H4 (cell line): Measurements from ENCODE around the gene RAB38. TPM values are rescaled to one million over a fixed set of nuclear protein-coding genes. Genes with fewer than 3 reads are reported as not detected.

Source experiments
- DNase-seq: peaks from one replicate; pipeline ENCODE4 v3.0.0-alpha.2; 2015; ENCODE audit warnings: low spot score
- total RNA-seq: library from RNA; depleted of rRNA; stranded (reverse); fragments of >200 nt; shearing (Covaris generic); gene quantifications from 2 replicates; pipeline ENCODE4 v1.2.3, GENCODE V29; 2014; rRNA removed

Gene RAB38
- 1.6 and 2.2 TPM in 2 replicates for total RNA-seq

GRCh38 chr11:88174709-88175568 lies at the start of gene RAB38:
Gene RAB38, minus strand, starts transcription at chr11:88175443. Its CDS starts 59 bp downstream, at chr11:88175384.
- peak; percentile 10 for DNase-seq

GRCh38 chr11:88213406-88213805 lies 38.2 kb upstream of the RAB38 start:
- DNase-seq, result no peak

GRCh38 chr11:88212300-88212699 lies 37.1 kb upstream of the RAB38 start:
- DNase-seq, result no peak

DNA sequence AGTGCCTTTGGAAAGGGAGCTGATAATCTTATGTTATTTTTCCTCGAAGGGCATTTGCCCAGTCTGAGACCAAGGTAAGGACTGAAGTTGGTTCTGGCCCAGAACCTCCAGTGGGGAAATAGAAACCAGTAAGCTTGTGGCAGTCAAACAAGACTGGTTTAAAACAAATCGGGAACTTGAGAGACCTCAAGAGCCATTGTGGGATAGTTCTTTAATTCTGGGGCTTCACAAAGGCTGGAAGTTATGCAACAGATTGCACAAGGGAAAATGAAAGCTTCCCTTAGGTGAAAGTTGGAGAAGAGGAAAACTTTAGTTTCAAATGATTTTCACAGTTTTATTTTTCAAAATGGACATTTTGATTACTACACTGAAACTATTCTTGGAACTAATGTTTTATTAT lies 33.5 kb upstream of the RAB38 start:
- DNase-seq, result no peak

DNA sequence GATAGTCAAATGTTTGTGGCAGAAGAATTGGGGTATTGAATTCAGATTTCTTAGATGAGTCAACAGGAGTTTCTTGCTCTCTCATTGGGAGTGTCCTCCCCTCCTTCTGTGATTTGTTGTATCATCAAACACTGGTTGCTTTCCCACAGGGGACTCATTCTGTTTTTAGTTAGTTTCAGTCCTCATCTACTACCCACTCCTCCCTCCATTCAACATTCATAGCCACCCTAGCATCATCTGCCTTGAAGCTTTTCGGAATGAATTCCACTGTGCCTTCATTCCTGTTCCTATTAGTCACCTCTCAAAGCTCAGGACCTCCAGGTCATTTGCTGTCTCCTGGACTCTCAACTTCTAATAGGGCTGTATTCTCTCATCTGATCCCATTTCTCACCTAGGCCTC lies 31.5 kb upstream of the RAB38 start:
- no peak for DNase-seq

GRCh38 chr11:88204353-88204752 lies 29.1 kb upstream of the RAB38 start:
- no peak for DNase-seq

DNA sequence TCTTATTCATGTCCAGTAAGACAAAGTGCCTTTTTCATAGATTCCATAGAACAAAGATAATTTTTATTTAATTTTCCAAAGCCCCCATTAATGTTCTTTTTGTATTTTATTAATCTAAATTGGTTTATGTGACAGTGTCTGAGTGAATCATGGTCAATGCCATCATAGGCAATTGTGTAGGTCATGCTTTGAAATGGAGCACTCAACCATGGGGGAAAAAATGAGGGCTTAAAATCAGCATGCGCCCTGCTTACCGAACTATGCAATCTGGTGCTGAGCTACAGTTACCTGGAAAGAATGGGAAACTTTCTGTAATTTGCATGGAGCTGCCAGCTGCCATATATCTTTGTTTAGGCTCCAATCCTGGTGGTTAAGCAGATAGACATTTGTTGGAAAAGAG lies 28.4 kb upstream of the RAB38 start:
- no peak for DNase-seq

- no peak for DNase-seq
Measured at GRCh38 chr11:88202498-88202897, 27.3 kb upstream of the RAB38 start.

DNA sequence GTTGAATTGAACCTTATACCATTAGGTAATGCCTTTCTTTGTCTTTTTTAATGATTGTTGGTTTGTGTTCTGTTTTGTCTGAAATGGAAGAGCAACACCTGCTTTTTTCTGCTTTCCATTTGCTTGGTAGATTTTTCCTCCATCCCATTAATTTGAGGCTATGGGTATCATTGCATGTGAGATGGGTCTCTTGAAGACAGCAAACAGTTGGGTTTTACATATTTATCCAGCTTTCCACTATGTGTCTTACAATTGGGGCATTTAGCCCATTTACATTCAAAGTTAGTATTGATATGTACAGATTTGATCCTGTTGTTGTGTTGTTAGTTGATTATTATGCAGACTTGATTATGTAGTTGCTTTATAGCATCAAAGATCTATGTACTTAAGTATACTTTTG lies 21.1 kb upstream of the RAB38 start:
- no peak for DNase-seq

DNA sequence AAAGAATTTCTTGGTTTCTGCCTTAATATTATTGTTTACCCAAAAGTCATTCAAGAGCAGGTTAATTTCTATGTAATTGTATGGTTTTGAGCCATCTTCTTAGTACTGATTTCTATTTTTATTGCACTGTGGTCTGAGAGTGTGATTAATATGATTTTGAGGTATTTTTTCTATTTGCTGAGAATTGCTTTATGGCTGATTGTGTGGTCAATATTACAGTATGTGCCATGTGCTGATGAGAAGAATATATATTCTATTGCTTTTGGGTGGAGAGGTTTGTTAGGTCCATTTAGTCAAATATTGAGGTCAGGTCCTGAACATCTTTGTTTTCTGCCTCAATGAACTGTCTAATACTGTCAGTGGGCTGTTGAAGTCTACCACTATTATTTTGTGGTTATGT lies 20.7 kb upstream of the RAB38 start:
- DNase-seq, result no peak

DNA sequence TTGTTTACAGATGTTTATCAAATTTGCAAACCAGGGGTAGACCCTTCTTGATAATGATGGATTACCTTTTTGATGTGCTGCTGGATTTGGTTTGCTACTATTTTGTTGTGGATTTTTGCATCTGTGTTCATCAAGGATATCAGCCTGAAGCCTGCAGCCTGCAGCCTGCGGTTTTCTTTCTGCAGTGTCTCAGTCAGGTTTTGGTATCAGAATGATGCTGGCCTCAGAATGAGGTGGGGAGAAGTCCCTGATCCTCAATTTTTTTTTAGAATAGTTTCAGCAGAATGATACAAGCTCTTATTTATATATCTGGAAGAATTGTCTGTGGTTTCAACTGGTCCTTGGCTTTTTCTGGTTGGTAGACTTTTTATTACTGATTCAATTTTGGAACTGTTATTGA lies 19.7 kb upstream of the RAB38 start:
- no peak for DNase-seq

- DNase-seq, result no peak
Measured at GRCh38 chr11:88193278-88193677, 18.0 kb upstream of the RAB38 start.

- no peak for DNase-seq
Measured at GRCh38 chr11:88188932-88189253, 13.7 kb upstream of the RAB38 start.

- no peak for DNase-seq
Measured at GRCh38 chr11:88188251-88188931, 13.1 kb upstream of the RAB38 start.

DNA sequence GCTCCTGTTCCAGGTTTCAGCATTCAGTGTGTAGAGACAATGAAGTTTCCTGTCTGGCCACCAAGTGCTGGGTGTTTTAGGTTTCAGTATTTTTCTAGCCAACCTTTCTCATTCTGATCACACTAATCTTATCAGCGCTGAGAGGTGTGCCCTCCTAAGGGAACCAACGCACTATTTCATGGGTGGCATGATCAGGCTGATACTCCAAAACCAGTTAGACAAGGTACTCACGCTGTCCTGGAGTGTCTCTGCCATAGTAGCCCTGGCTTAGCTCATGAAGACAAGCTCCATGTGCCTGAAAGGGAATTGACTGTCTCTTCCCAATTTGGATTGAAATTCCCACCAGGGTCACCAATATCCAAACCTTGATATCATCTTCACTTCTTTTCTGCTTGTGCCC lies 8.0 kb upstream of the RAB38 start:
- DNase-seq, result no peak

- no peak for DNase-seq
Measured at GRCh38 chr11:88181776-88182175, 6.5 kb upstream of the RAB38 start.

DNA sequence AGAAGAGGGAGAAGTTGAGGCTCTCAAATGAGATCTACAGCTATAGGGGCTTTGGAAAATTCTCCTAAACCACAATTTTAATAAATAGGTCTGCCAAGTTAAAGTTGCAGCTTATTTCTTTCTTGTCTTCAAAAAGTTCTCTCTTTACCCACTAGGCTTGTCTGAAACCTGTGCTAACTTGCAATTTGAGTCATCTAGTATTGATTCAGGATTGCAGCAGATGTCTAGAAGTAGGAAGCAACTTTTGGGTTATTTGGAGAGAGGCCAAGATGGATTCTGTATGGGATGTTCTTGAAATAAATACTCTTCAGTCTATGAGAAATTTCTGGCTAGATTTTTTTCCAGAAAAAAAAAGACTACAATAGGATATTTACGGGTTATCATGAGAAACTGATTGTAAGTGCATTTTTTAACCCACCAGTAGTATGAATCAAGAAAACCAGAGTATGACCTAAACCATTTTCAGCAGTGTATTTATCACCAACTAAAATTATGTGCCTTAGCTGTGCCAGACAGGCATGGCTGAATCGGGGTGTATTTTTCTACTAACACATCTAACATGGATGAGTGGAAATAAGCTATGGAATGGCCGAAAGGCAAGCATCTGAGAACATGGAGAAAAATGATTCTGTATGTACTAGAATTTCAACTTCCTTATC lies 4.9 kb upstream of the RAB38 start:
- no peak for DNase-seq

- DNase-seq, result peak; percentile 15
Measured at GRCh38 chr11:88179141-88179540, 3.9 kb upstream of the RAB38 start.

- no peak for DNase-seq
Measured at GRCh38 chr11:88178191-88178590, 2.9 kb upstream of the RAB38 start.

- DNase-seq, result no peak
Measured at GRCh38 chr11:88175569-88176075, 379 bp upstream of the RAB38 start.

- no peak for DNase-seq
Measured at GRCh38 chr11:88173956-88174355, 1.3 kb downstream of the RAB38 start.

- no peak for DNase-seq
Measured at GRCh38 chr11:88171982-88172381, 3.3 kb downstream of the RAB38 start.

GRCh38 chr11:88170673-88171072 lies 4.6 kb downstream of the RAB38 start:
- no peak for DNase-seq
